Left ventricle myocardium inferior (tissue), 1 donor: Measurements from ENCODE around the gene SLC35E3. TPM values are rescaled to one million over a fixed set of nuclear protein-coding genes. Genes with fewer than 3 reads are reported as not detected.

Experiments used
- DNase-seq: peaks from one replicate; pipeline ENCODE4 v3.0.0-alpha.2; 2020
- H3K27ac ChIP-seq: fragments of 200-600 bp; replicated peaks from 2 replicates; pipeline ENCODE4 v1.8.0; 2021
- H3K27me3 ChIP-seq: fragments of 200-600 bp; 2 replicates; pipeline ENCODE4 v1.8.0; 2021; ENCODE audit warnings: low read depth
- H3K36me3 ChIP-seq: fragments of 200-600 bp; 2 replicates; pipeline ENCODE4 v1.8.0; 2021
- H3K4me1 ChIP-seq: fragments of 200-600 bp; 2 replicates; pipeline ENCODE4 v1.8.0; 2021
- H3K4me3 ChIP-seq: fragments of 200-600 bp; 2 replicates; pipeline ENCODE4 v1.8.0; 2021; ENCODE audit warnings: mild to moderate bottlenecking, moderate library complexity
- H3K9me3 ChIP-seq: fragments of 200-600 bp; replicated peaks from 2 replicates; pipeline ENCODE4 v1.8.0; 2021
- CTCF ChIP-seq: fragments of 200-600 bp; IDR thresholded peaks from 2 replicates; pipeline ENCODE4 v1.8.0; 2021; ENCODE audit warnings: antibody characterized with exemption, mild to moderate bottlenecking, borderline replicate concordance
- intact Hi-C: fragments of 100-400 bp; cut with micrococcal nuclease; formaldehyde crosslinking; loops from one replicate; pipeline ENCODE4 v1.11.0; 2022
- total RNA-seq: library from RNA; stranded (reverse); fragmentation: NEBNext Ultra II Directional; extraction: Animal tissue kit (Norgen Biotek cat#: 25700); gene quantifications from one replicate; pipeline ENCODE4 v1.2.1, GENCODE V29; 2021
- donor health status: DM: no; HTN: yes; CAD: no; lungs with severe emphysema.

Gene SLC35E3
- total RNA-seq, 1 donor from 2014 or later, result 5.1 TPM

- no peak overlapping the region for H3K27ac ChIP-seq
- H3K4me3 ChIP-seq, result no peak overlapping the region
- H3K36me3 ChIP-seq, result peaks cover 14% of the 10 kb centered on the region
- TF ChIP-seq CTCF, result no peak
- H3K27me3 ChIP-seq, result no peaks in the 10 kb centered on the region
- H3K9me3 ChIP-seq, result no peaks in the 10 kb centered on the region
- intact Hi-C loops, result no loop called here
- peaks cover 28% of the 10 kb centered on the region for H3K4me1 ChIP-seq
- no peak for DNase-seq
Measured at GRCh38 chr12:68743356-68743755, 2.6 kb upstream of the SLC35E3 start.

GRCh38 chr12:68745376-68745903, 536 bp upstream of the SLC35E3 start:
- Histone ChIP-seq H3K36me3 (peaks cover 9% of the 10 kb centered on the region), H3K4me1 (peaks cover 35% of the 10 kb centered on the region), H3K9me3 (no peaks in the 10 kb centered on the region), H3K4me3 (peak overlapping the region; percentile 80), H3K27ac (peak overlapping the region; percentile 87), H3K27me3 (no peaks in the 10 kb centered on the region)
- intact Hi-C loops, result no loop called here
- TF ChIP-seq CTCF, result no peak
- no peak for DNase-seq

- intact Hi-C loops, result no loop called here
- TF ChIP-seq CTCF, result no peak
- DNase-seq, result peak; percentile 40
- H3K4me1 ChIP-seq, result peaks cover 40% of the 10 kb centered on the region
- peaks cover 4% of the 10 kb centered on the region for H3K36me3 ChIP-seq
- H3K27me3 ChIP-seq, result no peaks in the 10 kb centered on the region
- H3K9me3 ChIP-seq, result no peaks in the 10 kb centered on the region
- peak overlapping the region; percentile 80 for H3K4me3 ChIP-seq
- peak overlapping the region; percentile 87 for H3K27ac ChIP-seq
Measured at GRCh38 chr12:68746572-68747180, 700 bp downstream of the SLC35E3 start.

GRCh38 chr12:68749443-68749842, 3.5 kb downstream of the SLC35E3 start:
- no peak overlapping the region for H3K27ac ChIP-seq
- intact Hi-C loops, result no loop called here
- H3K9me3 ChIP-seq, result no peaks in the 10 kb centered on the region
- DNase-seq, result no peak
- no peak overlapping the region for H3K4me3 ChIP-seq
- H3K4me1 ChIP-seq, result peaks cover 40% of the 10 kb centered on the region
- peaks cover 20% of the 10 kb centered on the region for H3K36me3 ChIP-seq
- H3K27me3 ChIP-seq, result no peaks in the 10 kb centered on the region
- no peak for TF ChIP-seq CTCF

- Histone ChIP-seq H3K36me3 (peaks cover 24% of the 10 kb centered on the region), H3K27me3 (no peaks in the 10 kb centered on the region), H3K4me3 (no peak overlapping the region), H3K4me1 (peaks cover 40% of the 10 kb centered on the region), H3K9me3 (no peaks in the 10 kb centered on the region), H3K27ac (no peak overlapping the region)
- intact Hi-C loops, result no loop called here
- TF ChIP-seq CTCF, result no peak
- DNase-seq, result no peak
Measured at GRCh38 chr12:68749861-68750260, 3.9 kb downstream of the SLC35E3 start.
